Measurements from ENCODE around the gene LRMDA. TPM values are rescaled to one million over a fixed set of nuclear protein-coding genes. Genes with fewer than 3 reads are reported as not detected.

The LRMDA gene
- total and polyA plus RNA-seq, 2 of the 4 experiments (the other 2 are of a cell fraction) = 0.07 TPM; not detected in 1

DNA sequence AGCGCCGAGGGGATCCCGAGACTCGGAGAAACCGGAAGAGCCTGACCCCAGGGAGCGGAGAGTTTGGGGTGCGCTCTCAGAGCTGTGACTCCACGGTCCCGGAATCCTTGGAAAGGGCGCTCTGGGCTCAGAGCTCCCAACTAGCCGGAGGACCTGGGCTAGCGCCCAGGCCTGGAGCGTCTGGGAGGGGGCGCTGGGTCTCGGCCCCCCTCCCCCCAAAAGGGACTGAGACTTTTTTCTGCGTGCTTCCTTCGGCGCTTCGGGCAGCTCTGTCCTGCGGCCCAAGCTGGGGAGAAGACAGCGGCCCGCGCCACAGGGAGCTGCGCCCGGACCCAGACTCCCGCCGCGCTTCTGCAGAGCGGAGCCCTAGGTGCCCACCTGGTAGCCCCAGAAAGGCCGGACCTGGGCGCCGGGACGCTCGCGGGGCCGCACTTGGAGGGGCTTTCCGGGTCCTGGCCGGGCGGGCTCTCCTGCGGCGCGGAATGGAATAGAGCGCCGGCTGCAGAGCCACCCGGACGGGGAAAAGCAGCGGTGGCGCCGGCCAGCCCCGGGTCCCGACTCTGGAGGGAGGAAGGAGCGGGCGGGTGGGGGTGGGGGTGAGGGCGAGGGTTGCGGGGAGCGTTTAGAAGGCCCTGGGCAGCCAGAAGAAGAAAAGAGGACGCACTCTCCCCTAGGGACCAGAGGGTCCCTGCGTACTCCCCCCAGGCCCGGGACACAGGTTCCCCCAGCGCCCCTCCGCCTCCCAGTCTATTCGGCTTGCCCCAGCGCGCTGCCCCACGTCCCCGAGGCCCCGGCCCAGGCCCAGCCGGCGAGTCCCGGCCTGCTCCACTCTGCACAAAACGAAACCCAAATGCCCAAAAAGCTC, 34.6 kb upstream of the LRMDA start (continued):
- TF ChIP-seq, protein P1, sequence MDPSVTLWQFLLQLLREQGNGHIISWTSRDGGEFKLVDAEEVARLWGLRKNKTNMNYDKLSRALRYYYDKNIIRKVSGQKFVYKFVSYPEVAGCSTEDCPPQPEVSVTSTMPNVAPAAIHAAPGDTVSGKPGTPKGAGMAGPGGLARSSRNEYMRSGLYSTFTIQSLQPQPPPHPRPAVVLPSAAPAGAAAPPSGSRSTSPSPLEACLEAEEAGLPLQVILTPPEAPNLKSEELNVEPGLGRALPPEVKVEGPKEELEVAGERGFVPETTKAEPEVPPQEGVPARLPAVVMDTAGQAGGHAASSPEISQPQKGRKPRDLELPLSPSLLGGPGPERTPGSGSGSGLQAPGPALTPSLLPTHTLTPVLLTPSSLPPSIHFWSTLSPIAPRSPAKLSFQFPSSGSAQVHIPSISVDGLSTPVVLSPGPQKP (IDR thresholded peaks at IDR 0.05; ENCODE audit: borderline replicate concordance, low read depth, low read length) = no peak
- TF ChIP-seq BHLHE40 (IDR thresholded peaks at IDR 0.05; ENCODE audit: low read depth, low read length) = no peak

All from IMR-90 (cell line).